Measurements from ENCODE around the gene OR11H7.
"Not testable (repeated sequence)": the region's sequence is repeated elsewhere in the genome, so short reads cannot be mapped to it uniquely, and the experiment has no call there.

OR11H7 gene

DNA sequence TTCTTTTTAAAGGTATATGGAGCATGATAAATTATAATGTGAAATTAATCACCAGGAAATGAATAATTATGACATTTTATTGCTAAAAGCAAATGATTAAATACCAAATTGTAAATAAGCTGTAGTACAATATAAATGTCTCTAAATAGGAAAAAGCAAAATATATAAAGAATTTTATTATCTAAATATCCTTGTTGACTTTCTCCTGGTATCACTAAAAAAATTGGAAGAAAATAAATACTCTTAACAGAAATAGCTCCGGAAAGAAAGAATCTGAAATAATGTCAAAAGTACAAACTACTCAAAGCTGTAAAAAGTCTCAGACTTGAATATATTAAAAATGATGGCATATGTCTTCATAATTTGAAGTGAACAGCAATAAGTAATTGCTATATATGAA is at the start of gene OR11H7:
Gene OR11H7 (plus strand): TSS at position 301 of the 400 bp plus-strand sequence.
- DNase-seq = no peak

- DNase-seq = no peak
Observed at GRCh38 chr14:20179218-20179617, 49.6 kb upstream of the OR11H7 start.

DNA sequence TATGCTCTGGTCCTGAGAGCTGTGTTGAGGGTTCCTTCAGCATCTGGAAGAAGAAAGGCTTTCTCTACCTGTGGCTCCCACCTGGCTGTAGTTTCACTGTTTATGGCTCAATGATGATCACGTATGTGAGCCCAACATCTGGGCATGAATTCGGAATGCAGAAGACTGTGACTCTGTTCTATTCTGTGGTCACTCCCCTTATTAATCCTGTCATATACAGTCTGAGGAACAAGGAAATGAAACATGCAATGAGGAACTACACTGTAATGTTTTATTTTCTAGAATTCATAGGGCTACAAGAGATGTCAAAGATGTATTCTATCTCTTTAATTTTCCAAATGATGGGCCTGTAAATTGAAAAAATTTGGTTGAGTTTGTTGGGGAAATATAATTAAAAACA is 48.9 kb upstream of the OR11H7 start:
- DNase-seq = no peak

DNA sequence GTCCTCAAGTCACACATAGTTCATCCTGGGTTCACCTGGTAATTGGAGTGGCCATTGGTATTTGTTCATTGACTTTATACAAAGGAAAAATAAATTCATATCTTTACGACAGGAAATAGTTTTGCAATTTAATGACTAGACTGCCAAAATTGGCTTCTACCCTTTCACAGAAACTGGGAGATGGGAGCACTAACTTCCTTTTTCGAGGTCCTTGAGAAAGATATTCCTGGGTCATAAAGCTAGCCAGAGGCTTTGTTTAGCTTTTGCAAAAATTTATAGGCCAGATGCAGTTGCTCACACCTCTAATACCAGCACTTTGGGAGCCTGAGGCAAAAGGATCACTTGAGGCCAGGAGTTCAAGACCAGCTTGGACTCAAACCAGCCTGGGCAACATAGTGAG is 48.3 kb upstream of the OR11H7 start:
- DNase-seq = no peak

DNA sequence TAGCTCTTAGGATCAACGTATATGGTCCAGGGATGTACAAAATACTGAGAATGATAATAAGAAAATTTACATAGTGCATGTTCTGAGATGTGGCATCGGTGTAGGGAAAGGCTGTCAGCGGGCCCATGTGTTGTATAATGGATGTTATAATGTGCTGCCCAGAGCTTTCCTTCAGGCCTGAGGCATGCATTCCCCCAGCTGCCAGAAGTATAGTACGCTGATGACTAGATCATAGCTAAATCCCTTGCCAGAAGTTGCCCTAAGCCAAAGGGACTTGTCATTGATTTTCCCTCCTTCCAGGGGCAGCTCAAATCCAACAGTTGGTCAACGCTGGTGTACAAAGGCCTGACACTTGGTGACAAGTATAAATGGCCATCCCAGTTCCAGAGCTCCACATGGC is 44.6 kb upstream of the OR11H7 start:
- no peak for DNase-seq

DNA sequence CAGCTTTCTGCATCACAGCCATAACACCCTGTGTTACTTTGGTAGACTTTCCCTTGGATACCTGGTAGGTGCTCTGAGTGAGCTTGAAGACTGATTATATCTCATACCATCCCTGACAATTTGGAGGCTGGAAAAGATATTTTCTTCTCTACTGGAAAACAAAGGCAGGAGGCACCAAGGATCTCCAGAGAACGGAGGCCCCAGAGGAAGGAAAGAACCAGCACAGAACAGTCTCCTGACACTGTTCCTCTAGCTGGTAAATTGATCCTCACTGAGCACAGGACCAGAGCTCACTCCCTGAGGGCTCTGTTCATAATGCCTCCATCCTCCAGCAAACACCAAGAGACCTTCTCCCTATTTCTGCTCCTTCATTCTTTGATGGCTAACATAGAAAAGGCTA is 38.2 kb upstream of the OR11H7 start, which contains the start of gene OR11G2:
Gene OR11G2 (plus strand): TSS at position 301 of the 400 bp plus-strand sequence. CDS start 6,542 bp downstream, outside the sequence.
- DNase-seq = no peak

- DNase-seq = no peak
Observed at GRCh38 chr14:20191396-20191795, 37.4 kb upstream of the OR11H7 start.

DNA sequence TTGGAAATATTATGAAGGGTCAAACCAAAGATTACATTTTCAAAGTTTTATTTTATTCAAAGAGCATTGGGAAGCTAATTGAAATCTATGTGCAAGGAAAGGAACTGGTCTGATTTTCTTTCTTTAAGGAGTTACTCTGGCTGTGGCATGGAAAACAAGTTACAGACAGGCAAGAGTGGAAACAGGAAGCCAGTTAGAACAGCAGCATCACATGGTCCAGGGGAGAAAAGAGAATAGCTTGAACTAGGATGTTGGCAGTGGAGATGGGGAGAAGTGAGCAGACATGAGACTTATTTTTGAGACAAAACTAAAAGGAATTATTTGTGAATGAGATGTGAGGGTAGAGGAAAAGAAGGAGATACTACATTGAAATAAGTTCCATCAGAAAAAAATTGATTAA is 34.7 kb upstream of the OR11H7 start:
- no peak for DNase-seq

- not testable (repeated sequence) for DNase-seq
Observed at GRCh38 chr14:20195170-20195569, 33.6 kb upstream of the OR11H7 start.

DNA sequence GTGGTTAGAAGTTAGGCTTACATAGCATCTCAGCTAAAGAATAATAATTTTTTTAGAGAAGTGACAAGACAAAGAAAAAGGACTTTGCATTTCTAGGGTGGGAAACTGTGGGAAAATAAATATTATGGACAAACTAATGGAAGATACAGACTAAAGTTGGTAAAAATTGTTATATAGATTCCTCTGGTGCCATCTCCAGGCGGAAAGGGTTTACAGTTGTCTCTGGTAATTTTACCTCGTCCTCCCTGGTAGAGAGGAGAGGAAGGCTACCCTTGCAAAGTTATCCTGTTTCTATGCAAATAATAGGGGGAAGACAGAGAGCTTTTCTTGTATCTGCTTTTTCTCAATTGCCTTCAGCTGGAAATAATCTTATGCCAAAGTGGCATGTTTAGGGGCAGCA is 32.9 kb upstream of the OR11H7 start:
- peak in 1 of 2 experiments; percentile 47 for DNase-seq

DNA sequence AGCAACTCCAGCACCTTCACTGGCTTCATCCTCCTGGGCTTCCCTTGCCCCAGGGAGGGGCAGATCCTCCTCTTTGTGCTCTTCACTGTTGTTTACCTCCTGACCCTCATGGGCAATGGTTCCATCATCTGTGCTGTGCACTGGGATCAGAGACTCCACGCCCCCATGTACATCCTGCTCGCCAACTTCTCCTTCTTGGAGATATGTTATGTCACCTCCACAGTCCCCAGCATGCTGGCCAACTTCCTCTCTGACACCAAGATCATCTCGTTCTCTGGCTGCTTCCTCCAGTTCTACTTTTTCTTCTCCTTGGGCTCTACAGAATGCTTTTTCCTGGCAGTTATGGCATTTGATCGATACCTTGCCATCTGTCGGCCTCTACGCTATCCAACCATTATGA is 31.3 kb upstream of the OR11H7 start:
- no peak for DNase-seq

GRCh38 chr14:20198991-20199390 is 29.8 kb upstream of the OR11H7 start:
- DNase-seq = no peak

GRCh38 chr14:20204721-20205120 is 24.1 kb upstream of the OR11H7 start:
- DNase-seq = no peak

DNA sequence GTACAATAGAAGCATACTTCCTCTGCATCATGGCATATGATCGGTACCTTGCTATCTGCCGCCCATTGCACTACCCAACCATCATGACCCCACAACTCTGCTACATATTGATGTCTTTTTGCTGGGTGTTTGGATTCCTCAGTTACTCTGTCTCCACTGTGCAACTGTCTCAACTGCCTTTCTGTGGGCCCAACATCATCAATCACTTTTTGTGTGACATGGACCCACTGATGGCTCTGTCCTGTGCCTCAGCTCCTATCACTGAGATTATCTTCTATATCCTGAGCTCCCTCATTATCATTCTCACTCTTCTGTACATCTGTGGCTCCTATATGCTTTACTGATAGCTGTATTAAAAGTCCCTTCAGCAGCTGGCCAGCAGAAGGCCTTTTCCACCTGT is 19.2 kb upstream of the OR11H7 start:
- no peak for DNase-seq

DNA sequence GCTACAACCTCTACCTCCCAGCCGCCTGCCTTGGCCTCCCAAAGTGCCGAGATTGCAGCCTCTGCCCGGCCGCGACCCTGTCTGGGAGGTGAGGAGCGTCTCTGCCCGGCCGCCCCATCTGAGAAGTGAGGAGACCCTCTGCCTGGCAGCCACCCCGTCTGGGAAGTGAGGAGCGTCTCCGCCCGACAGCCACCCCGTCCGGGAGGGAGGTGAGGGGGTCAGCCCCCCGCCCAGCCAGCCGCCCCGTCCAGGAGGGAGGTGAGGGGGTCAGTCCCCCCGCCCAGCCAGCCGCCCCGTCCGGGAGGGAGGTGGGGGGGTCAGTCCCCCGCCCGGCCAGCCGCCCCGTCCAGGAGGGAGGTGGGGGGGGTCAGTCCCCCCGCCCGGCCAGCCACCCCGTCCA is 16.4 kb upstream of the OR11H7 start:
- DNase-seq = not testable (repeated sequence)

GRCh38 chr14:20215196-20215595 is 13.6 kb upstream of the OR11H7 start:
- no peak for DNase-seq

DNA sequence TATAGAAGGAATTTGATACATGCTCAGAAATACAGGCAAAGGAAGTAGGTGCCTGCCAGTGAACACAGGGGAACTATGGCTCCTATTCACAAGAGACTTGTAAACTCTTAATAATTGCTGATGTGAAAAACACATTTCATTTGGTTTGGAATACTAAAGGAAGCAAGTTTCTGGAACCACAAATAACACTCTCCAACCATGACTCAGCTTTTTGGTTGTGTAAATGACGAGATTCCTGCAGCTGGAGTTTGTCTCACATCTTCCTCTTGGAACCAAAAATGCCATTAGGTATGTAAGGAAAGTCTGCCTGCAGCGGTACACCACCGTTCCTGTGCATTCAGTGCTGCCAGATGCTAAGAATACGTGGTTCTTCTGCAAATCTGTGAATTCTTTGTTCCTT is 9.7 kb upstream of the OR11H7 start:
- no peak for DNase-seq

DNA sequence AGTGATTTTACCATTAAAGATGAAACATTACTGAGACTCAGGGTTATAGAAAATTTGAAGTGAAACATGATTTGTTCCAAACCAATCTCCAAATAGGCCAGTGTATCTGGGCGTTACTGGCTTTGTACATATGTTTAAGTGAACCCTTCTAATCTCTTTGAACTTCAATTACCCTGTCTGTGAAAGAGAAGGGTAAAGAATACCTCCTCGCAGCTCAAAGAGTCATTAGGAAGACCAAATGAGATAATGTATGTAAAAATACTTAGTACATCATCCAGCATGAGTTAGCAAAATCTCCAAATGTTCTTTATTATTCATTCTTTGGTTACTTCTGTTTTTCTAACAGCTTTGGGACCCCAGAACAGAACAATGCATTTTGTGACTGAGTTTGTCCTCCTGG is 5.4 kb upstream of the OR11H7 start, which contains the start of gene OR11H6:
Gene OR11H6 (plus strand): TSS at position 301 of the 400 bp plus-strand sequence. CDS start 0 bp downstream, at position 301.
- no peak for DNase-seq

- not testable (repeated sequence) for DNase-seq
Observed at GRCh38 chr14:20235415-20235814, 6.6 kb downstream of the OR11H7 start.

DNA sequence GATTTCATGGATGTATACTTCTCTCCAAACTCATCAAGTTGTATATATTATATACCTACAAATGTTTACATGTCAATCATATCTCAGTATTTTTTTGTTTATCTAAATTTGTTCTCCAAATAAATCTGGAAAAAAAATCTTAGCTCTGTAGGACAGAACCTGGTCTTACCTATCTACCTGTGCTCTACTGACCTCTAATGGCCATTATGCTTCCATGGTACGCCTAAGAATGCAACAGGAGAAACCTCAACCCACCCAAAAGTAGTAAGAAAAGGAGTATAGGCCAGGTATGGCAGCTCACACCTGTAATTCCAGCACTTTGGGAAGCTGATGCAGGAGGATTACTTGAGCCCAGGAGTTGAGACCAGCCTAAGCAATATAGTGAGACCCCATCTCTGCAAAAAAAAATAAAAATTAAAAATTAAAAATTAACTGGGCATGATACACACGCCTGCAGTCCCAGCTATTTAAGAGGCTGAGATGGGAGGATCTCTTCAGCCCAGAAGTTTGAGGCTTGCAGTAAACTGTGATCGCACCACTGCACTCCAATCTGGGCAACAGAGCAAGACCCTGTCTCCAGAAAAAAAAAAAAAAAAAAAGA is 19.0 kb downstream of the OR11H7 start:
- peak; percentile 2 to 50 for DNase-seq

GRCh38 chr14:20262642-20263128 is 33.9 kb downstream of the OR11H7 start:
- DNase-seq = no peak

GRCh38 chr14:20264361-20264760 is 35.6 kb downstream of the OR11H7 start:
- DNase-seq = not testable (repeated sequence)

GRCh38 chr14:20274062-20274461 is 45.3 kb downstream of the OR11H7 start:
- no peak for DNase-seq

- no peak for DNase-seq
Observed at GRCh38 chr14:20277409-20277808, 48.6 kb downstream of the OR11H7 start.

DNA sequence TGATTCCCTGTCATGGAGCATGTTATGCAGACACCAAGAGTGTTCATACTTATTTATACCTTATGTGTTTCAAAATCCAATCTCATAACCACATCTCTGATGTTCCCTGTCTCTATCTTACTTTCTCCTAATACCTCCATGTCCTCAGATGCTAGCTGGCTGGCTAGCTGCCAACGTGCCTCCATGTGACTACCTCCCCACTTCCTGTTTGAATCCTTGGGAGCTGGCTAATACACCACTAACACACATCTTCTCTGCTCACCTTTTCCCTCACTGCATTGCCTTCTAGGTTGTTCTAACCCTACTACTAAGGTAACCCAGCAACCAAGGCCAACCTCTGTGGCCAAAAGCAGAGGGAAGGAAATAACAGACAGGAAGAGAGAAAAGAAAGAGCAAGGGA is 49.6 kb downstream of the OR11H7 start:
- no peak for DNase-seq

Data from NCI-H526 (cell line).